GM03348 (cell line): ENCODE measurements around the gene UBE3C.
"Not testable (repeated sequence)": the region's sequence is repeated elsewhere in the genome, so short reads cannot be mapped to it uniquely, and the experiment has no call there.

ENCODE experiments used
- DNase-seq: peaks from one replicate; pipeline ENCODE4 v3.0.0; 2012; ENCODE audit warnings: low spot score

The UBE3C gene

DNA sequence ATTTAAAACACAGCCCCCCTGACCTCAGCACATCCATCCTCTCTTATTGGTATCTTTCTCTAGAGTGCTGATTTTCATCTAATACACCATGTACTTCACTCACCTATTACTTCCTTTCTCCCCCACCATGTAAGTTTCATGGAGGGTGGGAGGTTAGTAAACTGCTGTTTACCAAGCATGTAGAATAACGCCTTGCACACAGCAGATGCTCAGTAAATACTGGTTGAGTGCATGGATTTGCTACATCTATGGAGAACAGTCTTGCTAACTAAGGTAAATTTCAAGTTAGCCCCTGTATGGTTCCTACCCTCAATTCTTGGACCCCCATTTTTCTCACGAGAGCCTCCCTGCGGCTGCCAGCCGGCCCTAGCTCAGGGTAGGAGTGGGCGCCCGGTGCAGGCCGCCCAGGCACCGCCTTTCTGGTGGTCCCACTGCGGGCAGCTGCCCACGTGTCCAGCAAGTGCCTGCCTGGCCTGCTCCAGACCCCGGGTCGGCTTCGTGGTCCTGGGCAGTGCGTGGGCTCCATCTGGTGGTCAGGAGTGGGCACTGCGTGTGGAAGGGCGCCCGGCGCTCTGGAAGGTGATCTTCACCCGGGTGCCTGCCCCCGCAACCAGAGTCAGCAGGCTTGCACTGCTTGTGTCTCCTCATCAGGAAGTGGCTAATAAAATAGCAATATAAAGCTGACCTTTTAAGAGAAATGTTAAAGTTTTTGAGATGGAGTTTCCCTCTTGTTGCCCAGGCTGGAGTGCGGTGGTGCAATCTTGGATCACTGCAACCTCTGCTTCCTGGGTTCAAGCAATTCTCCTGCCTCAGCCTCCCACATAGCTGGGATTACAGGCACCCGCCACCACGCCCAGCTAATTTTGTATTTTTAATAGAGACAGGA is 134.7 kb downstream of the UBE3C start:
- DNase-seq, result peak; percentile 95

- DNase-seq, result not testable (repeated sequence)
These were observed 135.4 kb downstream of the UBE3C start for GRCh38 chr7:157274094-157274634.

DNA sequence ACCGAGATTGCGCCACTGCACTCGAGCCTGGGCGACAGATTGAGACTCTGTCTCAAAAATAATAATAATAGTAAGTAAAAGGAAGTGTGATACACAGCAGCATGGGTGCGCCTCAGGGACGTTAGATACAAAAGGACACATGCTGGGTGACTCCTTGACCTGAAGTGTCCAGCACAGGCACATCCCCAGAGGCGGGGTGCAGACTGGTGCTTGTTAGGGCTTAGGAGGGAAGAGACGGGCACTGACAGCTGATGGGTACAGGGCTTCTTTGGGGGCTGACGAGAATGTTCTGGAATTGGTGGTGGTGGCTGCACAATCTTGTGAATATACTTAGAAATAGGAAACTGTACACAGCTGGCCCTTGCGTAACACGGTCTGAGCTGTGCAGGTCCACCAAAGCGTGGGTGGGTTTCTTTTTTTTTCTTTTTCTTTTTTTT is 136.3 kb downstream of the UBE3C start:
- no peak for DNase-seq

GRCh38 chr7:157276091-157276561 is 137.4 kb downstream of the UBE3C start:
- no peak for DNase-seq

DNA sequence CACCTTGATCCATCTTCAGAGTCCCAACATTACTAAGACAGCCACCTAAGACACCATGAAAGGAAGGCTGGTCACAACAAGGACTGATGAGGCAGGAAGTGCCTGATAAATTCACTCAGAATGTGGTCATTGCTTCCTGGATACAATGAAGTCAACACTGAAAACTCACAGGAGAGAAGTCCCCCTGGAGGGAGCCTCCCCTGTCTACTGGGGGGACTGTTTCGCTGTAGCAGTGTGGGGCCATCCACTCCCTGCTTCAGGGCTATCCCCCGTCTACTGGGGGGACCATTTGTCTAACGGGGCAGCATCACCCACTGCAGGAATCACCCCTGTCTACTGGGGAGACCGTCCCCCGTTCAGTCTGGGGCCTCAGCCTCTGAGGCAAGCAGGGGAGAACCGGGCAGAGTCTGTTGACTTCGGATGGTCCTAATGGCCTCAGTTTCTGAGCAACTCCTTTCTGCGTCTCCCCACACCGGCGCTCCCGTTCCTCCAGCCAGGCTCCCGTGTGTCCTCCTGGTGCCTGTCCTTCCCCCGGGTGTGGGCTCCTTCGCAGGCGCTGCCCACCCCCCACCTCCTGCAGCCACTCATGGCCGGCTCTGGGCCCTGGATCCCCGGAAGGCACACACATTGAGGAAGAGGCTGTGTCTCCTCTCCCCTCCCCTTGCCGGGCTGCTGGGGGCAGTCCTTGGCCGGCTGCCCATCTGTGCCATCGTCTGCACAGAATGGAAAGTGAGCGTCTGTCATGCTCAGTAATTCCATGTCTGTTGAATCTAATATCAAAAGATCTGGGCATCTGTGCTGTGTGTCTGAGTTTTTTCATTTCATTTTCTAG is 138.2 kb downstream of the UBE3C start:
- peak; percentile 35 for DNase-seq

GRCh38 chr7:157277568-157277967 is 138.8 kb downstream of the UBE3C start:
- not testable (repeated sequence) for DNase-seq

DNA sequence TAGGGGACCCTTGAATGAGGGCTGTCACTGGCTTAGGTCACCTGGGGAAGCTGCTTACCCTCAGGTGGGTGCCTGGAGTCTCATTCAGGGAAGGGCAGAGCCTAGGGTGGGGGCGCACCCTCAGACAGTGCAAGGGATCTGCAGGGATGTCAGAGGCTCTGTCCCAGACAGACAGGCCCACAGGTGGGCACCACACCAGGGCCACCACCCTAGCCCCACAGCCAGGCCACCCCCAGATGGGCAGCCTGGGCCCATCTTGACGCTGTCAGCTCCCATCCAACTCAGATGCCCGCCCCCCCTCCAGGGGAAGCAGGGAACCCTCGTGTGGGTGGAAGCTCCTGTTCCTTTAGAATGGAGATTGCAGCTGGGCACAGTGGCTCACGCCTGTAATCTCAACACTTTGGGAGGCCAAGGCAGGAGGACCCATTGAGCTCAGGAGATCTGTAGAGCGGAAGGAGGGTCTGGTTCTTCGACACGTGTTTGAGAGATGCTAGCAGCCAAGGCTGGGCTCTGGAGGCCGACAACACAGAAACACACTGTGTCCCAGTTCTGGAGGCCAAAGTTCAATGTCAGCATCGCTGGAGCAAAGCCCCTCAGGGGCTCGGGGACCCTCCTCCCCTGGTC is 139.6 kb downstream of the UBE3C start:
- DNase-seq, result no peak

- peak; percentile 78 for DNase-seq
These were observed 140.3 kb downstream of the UBE3C start for GRCh38 chr7:157278791-157279724.

DNA sequence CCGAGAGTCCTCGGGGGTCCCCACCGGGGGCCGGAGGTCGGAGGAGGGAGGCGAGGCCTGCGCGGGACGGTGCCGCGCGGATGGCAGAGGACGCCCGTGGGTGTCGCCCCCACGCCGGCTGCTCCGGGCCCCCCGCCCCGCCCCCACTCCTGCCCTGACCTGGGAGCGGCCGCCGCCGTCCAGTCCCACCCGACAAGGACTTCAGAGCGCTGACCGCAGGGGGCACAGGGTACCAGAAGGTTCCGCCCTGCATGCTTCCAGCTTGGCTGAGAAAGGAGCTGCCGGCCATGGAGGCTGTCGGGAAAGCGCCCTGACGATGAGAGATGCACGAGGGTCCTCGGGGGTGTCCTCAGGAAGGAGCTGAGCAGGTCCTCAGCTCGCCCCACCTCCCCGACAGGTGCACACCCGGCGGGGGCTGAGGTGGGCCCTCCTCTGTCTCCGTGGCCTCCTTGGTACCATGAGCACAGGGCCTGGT is 141.1 kb downstream of the UBE3C start:
- DNase-seq, result peak; percentile 26

GRCh38 chr7:157280216-157280841 is 141.6 kb downstream of the UBE3C start:
- no peak for DNase-seq

- DNase-seq, result no peak
These were observed 142.7 kb downstream of the UBE3C start for GRCh38 chr7:157281221-157281998.

GRCh38 chr7:157282141-157282801 is 143.5 kb downstream of the UBE3C start:
- DNase-seq, result no peak

DNA sequence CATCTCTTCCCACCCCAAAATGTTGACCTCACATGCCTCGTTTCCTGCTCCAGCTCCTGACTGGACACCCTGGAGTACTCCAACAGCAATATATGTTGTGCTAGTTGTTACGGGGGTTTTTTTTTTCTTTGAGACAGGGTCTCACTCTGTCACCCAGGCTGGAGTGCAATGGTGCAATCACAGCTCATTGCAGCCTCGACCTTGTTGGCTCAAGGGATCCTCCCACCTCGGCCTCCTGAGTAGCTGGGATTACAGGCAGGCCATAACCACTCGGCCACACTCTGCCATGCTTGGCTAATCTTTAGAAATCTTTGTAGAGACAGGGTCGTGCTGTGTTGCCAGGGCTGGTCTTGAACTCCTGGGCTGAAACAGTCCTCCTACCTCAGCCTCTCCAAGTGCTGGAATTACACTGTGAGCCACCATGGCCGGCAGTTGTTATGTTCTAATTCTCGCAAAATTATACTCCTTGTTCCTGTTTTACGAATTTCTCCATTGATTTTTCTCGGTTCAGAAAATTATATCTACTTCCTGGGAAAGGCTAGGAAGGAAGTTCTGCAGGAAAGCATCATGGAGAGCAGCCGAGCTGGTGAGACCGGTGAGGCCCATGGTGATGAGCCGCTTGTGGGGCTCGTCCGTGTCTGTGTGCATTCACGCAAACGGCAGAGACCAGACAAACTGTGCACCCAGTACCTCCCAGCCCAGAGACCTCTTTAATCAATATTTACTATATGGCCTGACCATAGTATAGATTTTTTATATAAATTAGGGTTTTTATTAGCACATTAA is 145.7 kb downstream of the UBE3C start:
- no peak for DNase-seq

- no peak for DNase-seq
These were observed 152.8 kb downstream of the UBE3C start for GRCh38 chr7:157291404-157292080.

DNA sequence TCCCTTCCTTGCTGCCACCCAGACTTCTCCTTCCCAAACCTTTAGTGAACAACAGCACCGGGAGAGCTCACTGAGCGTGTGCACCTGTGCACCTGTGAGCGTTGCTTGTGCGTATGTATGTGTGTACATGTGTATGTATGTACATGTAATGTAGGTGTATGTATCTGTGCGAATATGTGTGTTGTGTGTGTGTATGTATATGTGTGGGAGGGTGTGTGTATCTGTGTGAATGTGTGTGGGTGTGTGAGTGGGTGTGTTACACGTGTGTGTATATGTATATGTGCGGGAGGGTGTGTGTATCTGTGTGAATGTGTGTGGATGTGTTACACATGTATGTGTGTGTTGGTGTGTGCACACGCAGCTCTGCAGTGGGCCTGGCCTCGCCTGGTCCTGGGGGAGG is 153.5 kb downstream of the UBE3C start:
- no peak for DNase-seq

GRCh38 chr7:157292770-157293412 is 154.2 kb downstream of the UBE3C start:
- no peak for DNase-seq

GRCh38 chr7:157293413-157293788 is 154.7 kb downstream of the UBE3C start:
- no peak for DNase-seq
